GM12865 (cell line): ENCODE data around the gene ELOVL6.
"Not testable (repeated sequence)": the region's sequence is repeated elsewhere in the genome, so short reads cannot be mapped to it uniquely, and the experiment has no call there.

Experiments
- DNase-seq: peaks from one replicate; pipeline ENCODE4 v3.0.0; 2010; ENCODE audit warnings: low read depth
- H3K4me3 ChIP-seq: 2 replicates; pipeline ENCODE4 v1.5.1; 2011; ENCODE audit warnings: mild to moderate bottlenecking, low read depth, low read length, control low read depth
- CTCF ChIP-seq: IDR thresholded peaks from 2 replicates; pipeline ENCODE4 v1.5.1; 2011; ENCODE audit warnings: low read length, control low read depth, low read depth, inconsistent platforms; ENCODE audit not compliant: insufficient read depth; ENCODE audit errors: missing control alignments

ELOVL6 gene

GRCh38 chr4:110163327-110164069 is 34.9 kb downstream of the ELOVL6 start:
- H3K4me3 ChIP-seq = no peak overlapping the region
- no peak for DNase-seq
- TF ChIP-seq CTCF = no peak

DNA sequence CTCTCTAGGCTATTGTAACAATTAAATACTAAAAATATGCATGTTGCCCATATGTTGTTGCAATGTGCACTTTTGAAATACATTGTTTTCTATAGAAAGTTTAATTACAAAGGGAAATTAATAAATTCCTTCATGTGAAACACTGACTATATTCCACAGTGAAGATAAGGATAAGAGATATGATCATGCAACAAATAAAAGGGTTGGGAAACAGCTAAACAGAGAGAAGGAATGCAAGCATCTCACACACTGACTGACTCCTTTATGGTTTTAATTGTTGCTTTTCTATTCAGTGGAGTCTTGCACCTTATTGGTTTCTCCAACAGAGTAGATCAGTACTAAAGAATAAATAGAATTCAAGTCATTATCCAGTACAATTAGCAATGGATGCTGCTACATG is 37.8 kb downstream of the ELOVL6 start:
- no peak for TF ChIP-seq CTCF

DNA sequence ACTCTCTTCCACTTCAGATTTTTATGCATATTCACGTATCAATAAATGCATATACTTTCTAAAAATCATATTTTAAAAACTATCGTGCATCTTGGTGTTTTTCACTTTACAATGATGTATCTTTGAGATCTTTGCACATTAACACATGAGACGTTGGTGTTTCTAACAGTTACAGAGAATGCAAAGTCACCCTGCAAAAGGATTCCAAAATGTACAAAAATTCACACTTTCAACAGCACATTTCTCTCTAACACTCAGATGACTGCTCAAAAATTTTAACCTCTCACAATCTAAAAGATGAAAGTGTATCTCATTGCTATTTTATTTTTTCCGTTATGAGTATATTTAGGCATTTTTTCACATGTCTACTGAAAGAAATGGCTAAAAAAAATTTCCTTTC is 38.9 kb downstream of the ELOVL6 start:
- no peak for DNase-seq
- H3K4me3 ChIP-seq = no peak overlapping the region
- TF ChIP-seq CTCF = no peak

More for the DNA sequence above, 37.8 kb downstream of the ELOVL6 start:
- DNase-seq = no peak
- no peak overlapping the region for H3K4me3 ChIP-seq

DNA sequence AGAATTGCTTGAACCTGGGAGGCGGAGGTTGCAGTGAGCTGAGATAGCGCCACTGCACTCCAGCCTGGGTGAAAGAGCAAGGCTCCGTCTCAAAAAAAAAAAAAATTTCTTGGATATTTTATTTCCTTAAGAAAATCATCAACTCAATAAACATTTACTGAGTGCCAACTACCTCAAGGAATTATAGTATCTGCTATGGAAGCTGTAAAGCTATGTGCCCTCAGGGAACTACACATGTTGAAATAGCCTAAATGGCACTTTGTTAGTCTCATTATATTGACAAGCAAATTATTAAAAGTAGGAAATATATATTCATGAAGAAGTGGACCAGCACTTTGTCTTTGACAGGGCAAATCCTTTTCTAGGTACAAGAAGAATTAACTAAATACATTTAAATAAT is 40.8 kb downstream of the ELOVL6 start:
- DNase-seq = no peak
- TF ChIP-seq CTCF = no peak
- no peak overlapping the region for H3K4me3 ChIP-seq

DNA sequence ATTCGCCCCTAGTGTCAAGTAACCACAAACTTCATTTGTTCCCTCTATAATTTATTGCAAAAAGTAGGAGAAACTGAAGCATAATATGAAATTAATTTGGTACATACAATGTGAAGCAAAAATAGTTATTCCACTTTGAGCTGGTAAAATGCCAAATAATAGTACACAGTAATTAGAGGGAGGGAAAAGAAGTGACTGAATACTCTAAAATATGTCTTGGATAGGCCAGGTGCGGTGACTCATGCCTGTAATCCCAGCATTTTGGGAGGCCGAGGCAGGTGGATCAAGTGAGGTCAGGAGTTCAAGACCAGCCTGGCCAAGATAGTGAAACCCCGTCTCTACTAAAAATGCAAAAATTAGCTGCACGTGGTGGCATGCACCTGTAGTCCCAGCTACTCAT is 41.2 kb downstream of the ELOVL6 start:
- DNase-seq, H3K4me3 ChIP-seq: not testable (repeated sequence)

DNA sequence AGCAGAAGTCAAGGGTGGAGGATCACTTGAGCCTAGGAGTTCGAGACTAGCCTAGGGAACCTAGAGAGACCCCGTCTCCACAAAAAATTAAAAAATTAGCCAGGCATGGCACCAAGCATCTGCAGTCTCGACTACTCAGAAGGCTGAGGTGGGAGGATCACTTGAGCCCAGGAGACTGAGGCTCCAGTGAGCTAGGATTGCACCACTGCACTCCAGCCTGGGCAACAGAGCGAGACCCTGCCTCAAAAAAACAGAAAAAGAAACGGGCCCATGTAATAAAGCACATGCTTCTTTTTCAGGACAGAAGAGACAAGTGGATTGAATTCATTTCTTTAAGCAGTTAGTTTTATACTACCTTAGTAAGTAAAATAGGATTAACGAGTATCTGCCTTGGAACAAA is 42.0 kb downstream of the ELOVL6 start:
- TF ChIP-seq CTCF = no peak
- H3K4me3 ChIP-seq = no peak overlapping the region
- DNase-seq = no peak

- no peak for DNase-seq
- no peak for TF ChIP-seq CTCF
- no peak overlapping the region for H3K4me3 ChIP-seq
Observed at GRCh38 chr4:110155654-110156053, 42.8 kb downstream of the ELOVL6 start.

DNA sequence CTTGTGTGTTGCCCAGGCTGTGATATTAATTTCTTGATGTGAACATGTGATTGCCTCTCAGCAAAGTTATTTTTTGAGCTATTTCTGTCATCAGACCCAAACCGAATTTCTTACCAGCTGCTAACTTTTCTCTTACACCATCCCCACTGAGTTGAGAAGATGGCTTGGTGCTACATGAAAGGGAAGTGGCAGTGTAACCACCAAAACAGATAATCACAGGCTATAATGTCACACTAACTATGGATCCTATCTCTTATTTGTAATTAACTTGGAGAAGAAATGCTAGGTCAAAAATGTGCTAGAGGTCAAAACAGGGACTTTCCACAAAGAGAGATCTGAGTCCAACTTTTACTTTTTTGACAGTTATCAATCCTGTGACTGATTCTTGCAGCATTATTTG is 43.8 kb downstream of the ELOVL6 start:
- TF ChIP-seq CTCF = no peak
- no peak overlapping the region for H3K4me3 ChIP-seq

More for the DNA sequence above, 43.8 kb downstream of the ELOVL6 start:
- DNase-seq = no peak
